ENCODE measurements around the gene CSRNP3.

Gene CSRNP3

DNA sequence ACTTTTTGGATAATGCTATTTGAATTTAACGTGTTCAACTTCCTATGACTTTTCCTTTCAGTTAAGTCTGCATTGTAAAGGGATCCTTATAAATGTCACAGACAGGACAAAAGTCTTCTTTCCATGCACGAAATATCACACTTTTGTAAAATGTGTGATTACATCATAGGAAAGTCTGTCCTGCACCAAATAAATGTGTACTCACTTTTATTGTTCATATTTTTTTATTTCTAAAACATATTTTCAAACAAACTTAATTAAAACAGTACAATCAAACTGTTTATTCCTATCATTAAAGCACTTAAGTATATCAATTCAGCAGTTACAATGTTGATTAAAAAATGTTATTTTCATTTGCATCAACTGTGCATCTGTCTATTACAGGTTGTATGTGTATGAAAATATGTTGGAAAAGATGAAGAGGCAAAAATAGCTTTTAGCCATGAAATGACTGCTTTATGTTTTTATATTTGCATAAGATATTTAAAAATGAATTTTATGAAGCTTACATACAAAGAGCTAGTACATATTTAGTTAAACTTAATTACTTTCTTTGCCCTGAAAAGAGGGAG is 105.6 kb downstream of the CSRNP3 start:
- TF ChIP-seq, protein P1, sequence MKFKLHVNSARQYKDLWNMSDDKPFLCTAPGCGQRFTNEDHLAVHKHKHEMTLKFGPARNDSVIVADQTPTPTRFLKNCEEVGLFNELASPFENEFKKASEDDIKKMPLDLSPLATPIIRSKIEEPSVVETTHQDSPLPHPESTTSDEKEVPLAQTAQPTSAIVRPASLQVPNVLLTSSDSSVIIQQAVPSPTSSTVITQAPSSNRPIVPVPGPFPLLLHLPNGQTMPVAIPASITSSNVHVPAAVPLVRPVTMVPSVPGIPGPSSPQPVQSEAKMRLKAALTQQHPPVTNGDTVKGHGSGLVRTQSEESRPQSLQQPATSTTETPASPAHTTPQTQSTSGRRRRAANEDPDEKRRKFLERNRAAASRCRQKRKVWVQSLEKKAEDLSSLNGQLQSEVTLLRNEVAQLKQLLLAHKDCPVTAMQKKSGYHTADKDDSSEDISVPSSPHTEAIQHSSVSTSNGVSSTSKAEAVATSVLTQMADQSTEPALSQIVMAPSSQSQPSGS (tag by site-specific recombination; IDR thresholded peaks at IDR 0.05; ENCODE audit: low read depth), result peak; percentile 64
- TF ChIP-seq, protein P2, sequence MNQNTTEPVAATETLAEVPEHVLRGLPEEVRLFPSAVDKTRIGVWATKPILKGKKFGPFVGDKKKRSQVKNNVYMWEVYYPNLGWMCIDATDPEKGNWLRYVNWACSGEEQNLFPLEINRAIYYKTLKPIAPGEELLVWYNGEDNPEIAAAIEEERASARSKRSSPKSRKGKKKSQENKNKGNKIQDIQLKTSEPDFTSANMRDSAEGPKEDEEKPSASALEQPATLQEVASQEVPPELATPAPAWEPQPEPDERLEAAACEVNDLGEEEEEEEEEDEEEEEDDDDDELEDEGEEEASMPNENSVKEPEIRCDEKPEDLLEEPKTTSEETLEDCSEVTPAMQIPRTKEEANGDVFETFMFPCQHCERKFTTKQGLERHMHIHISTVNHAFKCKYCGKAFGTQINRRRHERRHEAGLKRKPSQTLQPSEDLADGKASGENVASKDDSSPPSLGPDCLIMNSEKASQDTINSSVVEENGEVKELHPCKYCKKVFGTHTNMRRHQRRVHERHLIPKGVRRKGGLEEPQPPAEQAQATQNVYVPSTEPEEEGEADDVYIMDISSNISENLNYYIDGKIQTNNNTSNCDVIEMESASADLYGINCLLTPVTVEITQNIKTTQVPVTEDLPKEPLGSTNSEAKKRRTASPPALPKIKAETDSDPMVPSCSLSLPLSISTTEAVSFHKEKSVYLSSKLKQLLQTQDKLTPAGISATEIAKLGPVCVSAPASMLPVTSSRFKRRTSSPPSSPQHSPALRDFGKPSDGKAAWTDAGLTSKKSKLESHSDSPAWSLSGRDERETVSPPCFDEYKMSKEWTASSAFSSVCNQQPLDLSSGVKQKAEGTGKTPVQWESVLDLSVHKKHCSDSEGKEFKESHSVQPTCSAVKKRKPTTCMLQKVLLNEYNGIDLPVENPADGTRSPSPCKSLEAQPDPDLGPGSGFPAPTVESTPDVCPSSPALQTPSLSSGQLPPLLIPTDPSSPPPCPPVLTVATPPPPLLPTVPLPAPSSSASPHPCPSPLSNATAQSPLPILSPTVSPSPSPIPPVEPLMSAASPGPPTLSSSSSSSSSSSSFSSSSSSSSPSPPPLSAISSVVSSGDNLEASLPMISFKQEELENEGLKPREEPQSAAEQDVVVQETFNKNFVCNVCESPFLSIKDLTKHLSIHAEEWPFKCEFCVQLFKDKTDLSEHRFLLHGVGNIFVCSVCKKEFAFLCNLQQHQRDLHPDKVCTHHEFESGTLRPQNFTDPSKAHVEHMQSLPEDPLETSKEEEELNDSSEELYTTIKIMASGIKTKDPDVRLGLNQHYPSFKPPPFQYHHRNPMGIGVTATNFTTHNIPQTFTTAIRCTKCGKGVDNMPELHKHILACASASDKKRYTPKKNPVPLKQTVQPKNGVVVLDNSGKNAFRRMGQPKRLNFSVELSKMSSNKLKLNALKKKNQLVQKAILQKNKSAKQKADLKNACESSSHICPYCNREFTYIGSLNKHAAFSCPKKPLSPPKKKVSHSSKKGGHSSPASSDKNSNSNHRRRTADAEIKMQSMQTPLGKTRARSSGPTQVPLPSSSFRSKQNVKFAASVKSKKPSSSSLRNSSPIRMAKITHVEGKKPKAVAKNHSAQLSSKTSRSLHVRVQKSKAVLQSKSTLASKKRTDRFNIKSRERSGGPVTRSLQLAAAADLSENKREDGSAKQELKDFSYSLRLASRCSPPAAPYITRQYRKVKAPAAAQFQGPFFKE (tag by site-specific recombination; IDR thresholded peaks at IDR 0.05; ENCODE audit: borderline replicate concordance), result no peak
- TF ChIP-seq, protein P3, sequence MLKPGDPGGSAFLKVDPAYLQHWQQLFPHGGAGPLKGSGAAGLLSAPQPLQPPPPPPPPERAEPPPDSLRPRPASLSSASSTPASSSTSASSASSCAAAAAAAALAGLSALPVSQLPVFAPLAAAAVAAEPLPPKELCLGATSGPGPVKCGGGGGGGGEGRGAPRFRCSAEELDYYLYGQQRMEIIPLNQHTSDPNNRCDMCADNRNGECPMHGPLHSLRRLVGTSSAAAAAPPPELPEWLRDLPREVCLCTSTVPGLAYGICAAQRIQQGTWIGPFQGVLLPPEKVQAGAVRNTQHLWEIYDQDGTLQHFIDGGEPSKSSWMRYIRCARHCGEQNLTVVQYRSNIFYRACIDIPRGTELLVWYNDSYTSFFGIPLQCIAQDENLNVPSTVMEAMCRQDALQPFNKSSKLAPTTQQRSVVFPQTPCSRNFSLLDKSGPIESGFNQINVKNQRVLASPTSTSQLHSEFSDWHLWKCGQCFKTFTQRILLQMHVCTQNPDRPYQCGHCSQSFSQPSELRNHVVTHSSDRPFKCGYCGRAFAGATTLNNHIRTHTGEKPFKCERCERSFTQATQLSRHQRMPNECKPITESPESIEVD (tag by site-specific recombination; IDR thresholded peaks at IDR 0.05), result peak; percentile 67

DNA sequence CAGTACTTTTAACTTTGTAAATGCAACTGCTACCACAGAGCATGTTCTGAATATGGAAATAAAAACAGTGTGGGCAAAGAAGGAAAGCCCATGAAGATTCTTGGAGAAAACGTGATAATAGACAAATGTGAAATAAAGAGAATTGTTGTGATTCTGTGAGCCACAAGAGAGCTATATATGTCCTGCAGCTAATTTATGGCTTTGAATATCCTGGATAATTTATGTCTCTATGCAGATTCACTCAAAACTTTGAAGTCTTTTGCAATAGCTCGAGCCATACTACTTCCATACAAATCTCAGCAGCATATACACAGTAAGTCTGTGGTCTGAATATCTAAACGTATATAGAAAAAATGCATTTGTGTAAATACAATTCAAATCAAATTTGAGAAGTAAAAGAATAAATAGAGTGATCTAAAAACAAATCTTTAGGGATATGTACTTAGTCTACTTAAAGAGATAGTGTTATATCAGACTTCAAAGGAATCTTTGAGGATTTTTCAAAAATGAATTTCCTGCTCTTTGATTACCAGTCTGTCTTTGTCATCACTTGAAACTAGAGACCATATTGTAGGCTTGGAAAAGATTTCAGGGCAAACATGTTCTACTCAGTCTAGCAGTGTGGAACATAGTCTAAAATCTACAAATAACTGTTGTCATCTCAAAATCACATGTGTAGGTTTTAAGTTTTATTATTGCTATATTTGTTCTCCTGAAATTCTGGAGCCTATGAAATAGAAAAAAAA is 107.1 kb downstream of the CSRNP3 start:
- no peak overlapping the region; the same call in 1 of the 2 replicates for H3K27ac ChIP-seq (ENCODE audit: extremely low read depth, low read depth, low read length)
- ChIA-PET POLR2A (no interaction called here), CTCF (interaction anchor here (1.5 kb wide), 1 partner anchor 12 kb away, joined by 4 read pairs; no protein-coding TSS in a partner anchor)
- no peaks in the 10 kb centered on the region for H3K9me3 ChIP-seq (ENCODE audit: control insufficient read depth, insufficient read depth, low read depth, low read length)
- H3K36me3 ChIP-seq (ENCODE audit: control insufficient read depth in 2 of 2, insufficient read depth in 1 of 2, low read length in 2 of 2), result no peaks in the 10 kb centered on the region
- peaks cover 11% of the 10 kb centered on the region for H3K4me1 ChIP-seq (ENCODE audit: control insufficient read depth, insufficient read depth, low read length)
- H3K4me3 ChIP-seq (ENCODE audit: low read depth, low read length), result no peak overlapping the region
- TF ChIP-seq ZNF501 (tag by site-specific recombination; IDR thresholded peaks at IDR 0.05) (0 out of 2 replicates have a peak, but pooled peaks have one; percentile 42), ZNF530 (tag by site-specific recombination; IDR thresholded peaks at IDR 0.05; ENCODE audit: low read depth) (no peak), ZEB2 (tag by site-specific recombination; IDR thresholded peaks at IDR 0.05) (0 out of 2 replicates have a peak, but pooled peaks have one; percentile 24), OSR2 (tag by site-specific recombination; IDR thresholded peaks at IDR 0.05) (peak; percentile 39; the same call in 1 of the 2 replicates), GFI1B (tag by site-specific recombination; IDR thresholded peaks at IDR 0.05) (peak; percentile 67; the same call in 1 of the 2 replicates), SALL2 (tag by site-specific recombination; IDR thresholded peaks at IDR 0.05; ENCODE audit: borderline replicate concordance) (no peak), ZNF510 (tag by site-specific recombination; IDR thresholded peaks at IDR 0.05; ENCODE audit: insufficient replicate concordance) (no peak), ZNF366 (tag by site-specific recombination; conservative IDR thresholded peaks at IDR 0.05) (0 out of 2 replicates have a peak, but pooled peaks have one; percentile 28)
- TF ChIP-seq, protein P4, sequence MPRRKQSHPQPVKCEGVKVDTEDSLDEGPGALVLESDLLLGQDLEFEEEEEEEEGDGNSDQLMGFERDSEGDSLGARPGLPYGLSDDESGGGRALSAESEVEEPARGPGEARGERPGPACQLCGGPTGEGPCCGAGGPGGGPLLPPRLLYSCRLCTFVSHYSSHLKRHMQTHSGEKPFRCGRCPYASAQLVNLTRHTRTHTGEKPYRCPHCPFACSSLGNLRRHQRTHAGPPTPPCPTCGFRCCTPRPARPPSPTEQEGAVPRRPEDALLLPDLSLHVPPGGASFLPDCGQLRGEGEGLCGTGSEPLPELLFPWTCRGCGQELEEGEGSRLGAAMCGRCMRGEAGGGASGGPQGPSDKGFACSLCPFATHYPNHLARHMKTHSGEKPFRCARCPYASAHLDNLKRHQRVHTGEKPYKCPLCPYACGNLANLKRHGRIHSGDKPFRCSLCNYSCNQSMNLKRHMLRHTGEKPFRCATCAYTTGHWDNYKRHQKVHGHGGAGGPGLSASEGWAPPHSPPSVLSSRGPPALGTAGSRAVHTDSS (tag by site-specific recombination; IDR thresholded peaks at IDR 0.05), result no peak
- TF ChIP-seq, protein P5, sequence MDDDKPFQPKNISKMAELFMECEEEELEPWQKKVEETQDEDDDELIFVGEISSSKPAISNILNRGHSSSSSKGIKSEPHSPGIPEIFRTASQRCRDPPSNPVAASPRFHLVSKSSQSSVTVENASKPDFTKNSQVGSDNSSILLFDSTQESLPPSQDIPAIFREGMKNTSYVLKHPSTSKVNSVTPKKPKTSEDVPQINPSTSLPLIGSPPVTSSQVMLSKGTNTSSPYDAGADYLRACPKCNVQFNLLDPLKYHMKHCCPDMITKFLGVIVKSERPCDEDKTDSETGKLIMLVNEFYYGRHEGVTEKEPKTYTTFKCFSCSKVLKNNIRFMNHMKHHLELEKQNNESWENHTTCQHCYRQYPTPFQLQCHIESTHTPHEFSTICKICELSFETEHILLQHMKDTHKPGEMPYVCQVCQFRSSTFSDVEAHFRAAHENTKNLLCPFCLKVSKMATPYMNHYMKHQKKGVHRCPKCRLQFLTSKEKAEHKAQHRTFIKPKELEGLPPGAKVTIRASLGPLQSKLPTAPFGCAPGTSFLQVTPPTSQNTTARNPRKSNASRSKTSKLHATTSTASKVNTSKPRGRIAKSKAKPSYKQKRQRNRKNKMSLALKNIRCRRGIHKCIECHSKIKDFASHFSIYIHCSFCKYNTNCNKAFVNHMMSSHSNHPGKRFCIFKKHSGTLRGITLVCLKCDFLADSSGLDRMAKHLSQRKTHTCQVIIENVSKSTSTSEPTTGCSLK (tag by site-specific recombination; IDR thresholded peaks at IDR 0.05), result no peak
- TF ChIP-seq, protein P6, sequence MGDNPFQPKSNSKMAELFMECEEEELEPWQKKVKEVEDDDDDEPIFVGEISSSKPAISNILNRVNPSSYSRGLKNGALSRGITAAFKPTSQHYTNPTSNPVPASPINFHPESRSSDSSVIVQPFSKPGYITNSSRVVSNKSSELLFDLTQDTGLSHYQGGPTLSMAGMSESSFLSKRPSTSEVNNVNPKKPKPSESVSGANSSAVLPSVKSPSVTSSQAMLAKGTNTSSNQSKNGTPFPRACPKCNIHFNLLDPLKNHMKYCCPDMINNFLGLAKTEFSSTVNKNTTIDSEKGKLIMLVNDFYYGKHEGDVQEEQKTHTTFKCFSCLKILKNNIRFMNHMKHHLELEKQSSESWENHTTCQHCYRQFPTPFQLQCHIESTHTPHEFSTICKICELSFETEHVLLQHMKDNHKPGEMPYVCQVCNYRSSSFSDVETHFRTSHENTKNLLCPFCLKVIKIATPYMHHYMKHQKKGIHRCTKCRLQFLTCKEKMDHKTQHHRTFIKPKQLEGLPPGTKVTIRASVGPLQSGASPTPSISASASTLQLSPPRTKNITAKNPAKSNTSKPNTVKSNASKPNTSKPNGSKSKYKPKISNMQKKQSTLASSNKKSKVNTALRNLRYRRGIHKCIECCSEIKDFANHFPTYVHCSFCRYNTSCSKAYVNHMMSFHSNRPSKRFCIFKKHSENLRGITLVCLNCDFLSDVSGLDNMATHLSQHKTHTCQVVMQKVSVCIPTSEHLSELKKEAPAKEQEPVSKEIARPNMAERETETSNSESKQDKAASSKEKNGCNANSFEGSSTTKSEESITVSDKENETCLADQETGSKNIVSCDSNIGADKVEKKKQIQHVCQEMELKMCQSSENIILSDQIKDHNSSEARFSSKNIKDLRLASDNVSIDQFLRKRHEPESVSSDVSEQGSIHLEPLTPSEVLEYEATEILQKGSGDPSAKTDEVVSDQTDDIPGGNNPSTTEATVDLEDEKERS (tag by site-specific recombination; IDR thresholded peaks at IDR 0.05), result no peak

More for the DNA sequence above, 105.6 kb downstream of the CSRNP3 start:
- Histone ChIP-seq H3K36me3 (ENCODE audit: control insufficient read depth in 2 of 2, insufficient read depth in 1 of 2, low read length in 2 of 2) (no peaks in the 10 kb centered on the region), H3K4me3 (ENCODE audit: low read depth, low read length) (no peak overlapping the region), H3K27ac (ENCODE audit: extremely low read depth, low read depth, low read length) (no peak overlapping the region), H3K4me1 (ENCODE audit: control insufficient read depth, insufficient read depth, low read length) (peaks cover 11% of the 10 kb centered on the region), H3K9me3 (ENCODE audit: control insufficient read depth, insufficient read depth, low read depth, low read length) (no peaks in the 10 kb centered on the region)
- ChIA-PET POLR2A (no interaction called here), CTCF (interaction anchor here (1.5 kb wide), 1 partner anchor 11 kb away, joined by 4 read pairs; no protein-coding TSS in a partner anchor)
